NT2/D1 (cell line): ENCODE results near the gene ADH4.

Experiments used
- SUZ12 ChIP-seq: IDR thresholded peaks from 2 replicates; pipeline ENCODE4 v1.6.1; 2011; ENCODE audit not compliant: insufficient read length, insufficient read depth; ENCODE audit errors: extremely low read depth
- YY1 ChIP-seq: IDR thresholded peaks from 2 replicates; pipeline ENCODE4 v1.6.1; 2011; ENCODE audit not compliant: insufficient read length, insufficient read depth
- ZNF274 ChIP-seq: IDR thresholded peaks from 2 replicates; pipeline ENCODE4 v1.6.1; 2011; ENCODE audit warnings: mild to moderate bottlenecking, low read depth, low read length

- TF ChIP-seq ZNF274 (no peak), YY1 (no peak), SUZ12 (no peak)
Observed at GRCh38 chr4:99088023-99088449, 56.1 kb downstream of the ADH4 start.
